ENCODE data around the gene SIPA1L3.
"Not testable (repeated sequence)": the region's sequence is repeated elsewhere in the genome, so short reads cannot be mapped to it uniquely, and the experiment has no call there.

The SIPA1L3 gene

DNA sequence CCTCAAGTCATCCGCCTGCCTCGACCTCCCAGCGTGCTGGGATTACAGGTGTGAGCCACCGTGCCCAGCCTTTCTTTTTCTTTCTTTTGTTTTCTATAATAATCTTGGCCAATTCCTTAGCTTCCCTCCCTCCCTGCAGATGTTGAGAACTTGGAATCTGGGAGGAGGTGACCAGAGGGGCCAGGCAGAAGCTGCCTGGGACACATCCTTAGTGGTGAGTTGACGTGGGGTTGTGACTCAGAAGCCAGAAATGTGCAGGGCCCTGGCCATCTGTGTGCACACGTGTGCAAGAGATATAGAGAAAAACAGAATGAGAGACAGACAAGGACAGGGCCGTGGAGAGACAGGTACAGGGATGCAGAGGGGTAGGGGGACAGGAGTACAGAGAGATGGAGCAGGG lies 154.3 kb downstream of the SIPA1L3 start:
- DNase-seq (ENCODE audit: extremely low read depth in 1 of 2, low read depth in 1 of 2): no peak

DNA sequence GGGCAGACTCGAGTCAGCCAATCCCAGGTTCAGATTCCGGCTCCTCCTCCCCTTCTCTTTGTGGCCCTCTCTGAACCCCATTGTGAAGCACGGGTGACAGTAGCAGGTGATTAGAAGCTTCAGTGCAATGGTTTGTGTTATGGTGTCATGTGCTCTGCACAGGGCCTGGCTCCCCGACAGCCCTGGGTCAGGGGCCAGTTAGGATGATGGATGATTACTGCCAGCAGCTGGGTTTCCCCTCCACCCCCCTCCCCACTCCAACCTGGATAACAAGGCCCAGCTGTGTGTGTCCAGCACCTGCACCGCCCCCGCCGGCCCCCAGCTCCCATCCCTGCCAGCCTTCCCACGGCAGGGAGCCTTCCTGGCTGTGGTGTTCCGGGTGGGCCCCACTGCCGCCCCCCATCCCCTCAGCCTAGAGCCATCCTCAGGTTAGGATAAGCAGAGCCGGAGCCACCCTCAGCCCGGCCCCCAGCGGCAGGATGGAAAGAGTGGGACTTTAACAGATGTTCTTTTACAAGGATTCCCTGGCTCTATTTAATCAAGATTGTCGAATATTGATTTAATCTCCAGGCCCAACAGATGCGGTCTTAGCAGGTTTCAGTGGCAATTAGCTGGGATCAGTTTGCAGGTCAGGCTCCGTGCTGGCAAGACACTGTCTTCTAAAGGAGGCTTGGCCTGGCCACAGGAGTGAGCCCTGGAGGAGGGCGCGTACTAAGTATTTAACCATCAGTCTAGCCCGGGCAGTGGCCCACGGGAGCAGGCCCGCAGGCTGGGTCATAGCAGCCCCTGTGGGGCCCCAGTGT lies 156.2 kb downstream of the SIPA1L3 start:
- no peak for DNase-seq (ENCODE audit: extremely low read depth in 1 of 2, low read depth in 1 of 2)

GRCh38 chr19:38063928-38064327 lies 156.9 kb downstream of the SIPA1L3 start:
- DNase-seq (ENCODE audit: extremely low read depth in 1 of 2, low read depth in 1 of 2): no peak

DNA sequence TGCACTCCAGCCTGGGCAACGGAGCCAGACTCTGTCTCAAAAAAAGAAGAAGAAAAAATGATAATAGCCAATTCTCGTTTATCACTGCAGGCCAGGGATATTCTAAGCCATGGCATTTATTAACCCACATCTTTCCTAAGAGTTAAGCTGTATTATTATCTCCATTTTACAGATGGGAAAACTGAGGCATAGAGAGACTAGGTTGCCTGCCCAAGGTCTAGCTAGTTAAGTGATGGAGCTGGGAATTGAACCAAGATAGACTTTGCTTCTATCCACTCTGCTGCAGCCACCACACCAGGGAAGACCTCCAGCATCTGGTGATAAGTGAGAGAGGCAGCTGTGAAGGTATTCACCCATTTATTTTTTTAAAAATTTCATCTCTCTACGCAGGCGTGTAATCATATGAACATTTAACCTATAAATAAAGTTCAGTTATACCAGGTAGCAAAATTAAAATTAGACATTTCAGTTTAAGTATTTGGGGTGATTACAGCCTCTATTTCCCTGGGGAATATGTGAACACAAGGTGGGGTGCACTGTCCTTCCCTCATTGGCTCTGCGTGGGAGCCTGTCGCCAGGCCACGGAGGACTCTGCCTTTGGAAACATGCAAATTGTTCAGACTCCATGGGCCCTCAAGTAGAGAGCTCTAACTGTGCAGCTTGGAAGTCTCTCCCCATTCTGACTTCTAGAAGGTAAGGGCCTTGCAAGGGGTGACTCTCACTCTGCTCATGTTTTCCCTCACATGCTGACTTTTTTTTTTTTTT lies 157.8 kb downstream of the SIPA1L3 start:
- DNase-seq (ENCODE audit: extremely low read depth in 1 of 2, low read depth in 1 of 2): no peak

DNA sequence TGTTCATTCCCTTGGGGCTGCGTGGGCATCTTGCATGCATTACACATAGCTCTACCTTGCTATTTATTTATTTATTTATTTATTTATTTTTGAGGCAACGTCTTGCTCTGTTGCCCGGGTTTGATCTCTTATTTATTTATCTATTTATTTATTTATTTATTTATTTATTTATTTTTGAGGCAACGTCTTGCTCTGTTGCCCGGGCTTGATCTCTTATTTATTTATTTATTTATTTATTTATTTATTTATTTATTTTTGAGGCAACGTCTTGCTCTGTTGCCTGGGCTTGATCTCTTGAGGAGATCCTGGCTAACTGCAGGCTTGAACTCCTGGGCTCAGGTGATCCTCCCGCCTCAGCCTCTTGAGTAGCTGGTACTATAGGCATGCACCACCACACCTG lies 158.8 kb downstream of the SIPA1L3 start:
- DNase-seq (ENCODE audit: extremely low read depth in 1 of 2, low read depth in 1 of 2): not testable (repeated sequence)

GRCh38 chr19:38068826-38069225 lies 161.8 kb downstream of the SIPA1L3 start:
- DNase-seq (ENCODE audit: extremely low read depth in 1 of 2, low read depth in 1 of 2): no peak

- DNase-seq (ENCODE audit: extremely low read depth in 1 of 2, low read depth in 1 of 2): no peak
Measured at GRCh38 chr19:38070573-38070972, 163.6 kb downstream of the SIPA1L3 start.

GRCh38 chr19:38071054-38071453 lies 164.0 kb downstream of the SIPA1L3 start:
- not testable (repeated sequence) for DNase-seq (ENCODE audit: extremely low read depth in 1 of 2, low read depth in 1 of 2)

GRCh38 chr19:38071647-38072046 lies 164.6 kb downstream of the SIPA1L3 start:
- no peak for DNase-seq (ENCODE audit: extremely low read depth in 1 of 2, low read depth in 1 of 2)

DNA sequence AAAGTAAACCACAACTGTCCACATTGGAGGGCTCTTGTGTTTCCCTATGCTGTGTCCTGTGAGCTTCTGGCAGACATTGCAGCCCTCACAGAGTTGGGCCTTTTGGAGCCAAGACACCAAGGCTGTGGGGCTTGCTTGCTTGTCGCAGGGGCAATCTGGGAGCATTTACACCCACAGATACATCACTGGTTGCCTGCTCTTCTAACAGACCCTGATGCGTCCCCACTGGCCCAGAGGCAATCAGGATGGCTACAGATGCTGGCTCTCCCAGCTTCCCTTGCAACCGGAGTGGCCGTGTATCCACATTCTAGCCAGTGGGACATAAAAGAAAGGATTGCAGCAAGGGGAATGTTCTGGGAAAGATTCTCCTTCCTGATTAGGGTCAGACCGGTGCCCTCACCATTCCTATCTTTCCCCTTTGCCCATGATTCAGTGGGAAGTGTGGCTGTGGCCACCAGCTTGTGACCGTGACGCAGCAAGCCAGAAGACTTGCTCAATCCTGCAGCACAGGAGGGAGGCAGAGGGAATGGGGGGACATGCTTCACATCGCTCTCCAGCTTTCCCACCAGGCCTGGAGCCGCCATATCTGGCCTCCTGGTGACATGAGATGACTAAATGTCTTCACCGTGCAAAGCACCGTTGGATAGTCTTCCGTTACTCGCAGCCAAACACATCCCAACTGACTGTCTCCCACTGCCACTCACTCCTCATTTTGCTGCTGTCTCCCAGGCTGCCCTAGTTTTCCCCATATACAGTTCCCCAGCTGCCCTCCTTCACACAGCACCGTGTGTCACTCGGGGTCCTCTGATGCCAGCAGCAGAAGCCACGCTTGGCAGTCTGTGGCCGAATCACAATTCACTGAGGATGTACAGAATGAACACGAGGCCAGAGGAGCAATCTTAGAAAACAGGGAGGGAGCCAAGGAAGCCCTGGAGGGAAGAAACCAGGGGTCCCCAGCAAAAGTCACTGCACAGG lies 166.1 kb downstream of the SIPA1L3 start:
- no peak for DNase-seq (ENCODE audit: extremely low read depth in 1 of 2, low read depth in 1 of 2)

DNA sequence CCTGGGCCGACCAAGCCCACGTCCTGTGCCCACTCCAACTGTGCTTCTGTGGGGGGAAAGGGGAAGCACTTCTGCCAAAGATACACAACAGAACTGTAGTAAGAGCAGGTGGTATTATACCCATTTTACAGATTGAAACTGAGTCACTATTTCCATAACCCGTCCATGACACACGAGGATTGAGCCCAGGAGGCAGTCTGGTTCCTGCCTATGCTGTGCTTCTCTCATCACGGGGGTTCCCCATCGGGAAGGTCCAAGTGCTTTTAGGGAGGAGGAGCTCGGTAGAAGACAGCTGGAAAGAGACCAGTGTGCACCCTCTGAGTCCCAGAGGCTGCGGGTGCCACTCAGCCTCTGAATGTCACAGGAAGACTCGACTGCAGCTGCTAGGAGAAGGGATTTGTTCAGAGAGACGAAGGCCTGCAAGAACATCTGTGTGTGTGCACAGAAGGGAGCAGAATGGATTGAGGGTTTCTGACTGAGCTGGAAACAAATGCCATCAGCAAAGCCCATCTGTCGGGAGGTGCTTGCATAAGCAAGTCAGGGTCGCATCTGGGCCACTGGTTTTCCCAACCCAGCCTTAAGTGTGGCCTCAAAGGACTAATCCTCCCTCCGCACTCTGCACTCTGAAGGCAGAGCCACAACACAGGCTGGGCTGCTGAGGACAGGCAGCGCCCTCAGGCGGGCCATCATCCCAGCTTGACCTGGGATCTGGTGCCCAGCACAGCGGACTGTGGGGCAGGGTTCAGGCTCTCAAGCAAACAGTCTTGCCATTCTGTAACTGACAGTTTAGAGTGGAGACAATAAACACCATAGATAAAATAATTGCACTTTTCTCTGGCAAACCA lies 167.1 kb downstream of the SIPA1L3 start:
- no peak for DNase-seq (ENCODE audit: extremely low read depth in 1 of 2, low read depth in 1 of 2)

- no peak for DNase-seq (ENCODE audit: extremely low read depth in 1 of 2, low read depth in 1 of 2)
Measured at GRCh38 chr19:38076337-38076736, 169.3 kb downstream of the SIPA1L3 start.

DNA sequence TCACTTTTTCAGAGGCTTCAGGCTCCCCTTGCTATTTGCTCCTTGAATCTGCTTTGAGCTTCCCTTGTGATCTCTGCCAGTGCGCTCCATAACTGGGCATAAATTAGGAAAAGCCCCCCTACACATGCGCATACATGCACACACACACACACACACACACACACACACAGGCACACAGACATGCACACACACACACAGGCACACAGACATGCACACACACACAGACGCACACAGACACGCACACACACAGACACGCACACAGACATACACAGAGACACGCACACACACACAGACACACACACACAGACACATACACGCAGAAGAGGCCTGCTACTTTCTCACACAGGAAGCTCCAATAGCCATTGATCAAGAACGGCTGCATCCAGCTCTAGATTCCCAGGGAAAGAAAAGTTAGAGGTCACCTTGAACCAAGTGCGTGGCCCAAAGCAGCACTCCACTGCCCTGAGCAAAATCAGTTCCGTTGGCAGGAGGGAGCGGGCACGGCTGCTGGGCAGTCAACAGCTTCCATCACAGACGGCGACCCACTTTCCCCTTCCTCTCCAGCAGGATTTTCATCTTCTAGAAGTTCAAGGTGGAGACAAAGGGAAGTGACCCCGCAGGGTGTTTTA lies 171.4 kb downstream of the SIPA1L3 start:
- no peak for DNase-seq (ENCODE audit: extremely low read depth in 1 of 2, low read depth in 1 of 2)

DNA sequence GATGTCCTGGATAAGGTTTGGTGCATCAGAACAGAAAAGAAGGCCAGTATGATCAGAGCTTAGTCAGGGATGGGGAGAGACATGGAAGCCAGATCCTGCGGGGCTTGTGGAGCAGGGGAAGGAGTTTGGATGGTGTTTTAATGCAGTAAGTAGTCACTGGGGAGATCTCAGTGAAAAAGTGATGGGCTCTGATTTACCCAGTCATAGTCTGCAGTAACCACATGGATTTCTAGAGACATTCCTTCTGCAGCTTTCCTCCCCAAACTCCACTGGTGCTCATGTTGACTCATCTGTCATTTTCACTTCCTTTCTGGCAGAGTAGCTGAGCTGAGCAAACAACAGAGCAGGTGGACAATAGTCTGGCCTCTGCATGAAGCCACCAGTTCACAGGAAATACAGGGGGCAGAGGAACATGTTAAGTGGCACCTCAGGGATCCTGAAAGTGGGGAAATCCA lies 172.9 kb downstream of the SIPA1L3 start:
- no peak for DNase-seq (ENCODE audit: extremely low read depth in 1 of 2, low read depth in 1 of 2)

DNA sequence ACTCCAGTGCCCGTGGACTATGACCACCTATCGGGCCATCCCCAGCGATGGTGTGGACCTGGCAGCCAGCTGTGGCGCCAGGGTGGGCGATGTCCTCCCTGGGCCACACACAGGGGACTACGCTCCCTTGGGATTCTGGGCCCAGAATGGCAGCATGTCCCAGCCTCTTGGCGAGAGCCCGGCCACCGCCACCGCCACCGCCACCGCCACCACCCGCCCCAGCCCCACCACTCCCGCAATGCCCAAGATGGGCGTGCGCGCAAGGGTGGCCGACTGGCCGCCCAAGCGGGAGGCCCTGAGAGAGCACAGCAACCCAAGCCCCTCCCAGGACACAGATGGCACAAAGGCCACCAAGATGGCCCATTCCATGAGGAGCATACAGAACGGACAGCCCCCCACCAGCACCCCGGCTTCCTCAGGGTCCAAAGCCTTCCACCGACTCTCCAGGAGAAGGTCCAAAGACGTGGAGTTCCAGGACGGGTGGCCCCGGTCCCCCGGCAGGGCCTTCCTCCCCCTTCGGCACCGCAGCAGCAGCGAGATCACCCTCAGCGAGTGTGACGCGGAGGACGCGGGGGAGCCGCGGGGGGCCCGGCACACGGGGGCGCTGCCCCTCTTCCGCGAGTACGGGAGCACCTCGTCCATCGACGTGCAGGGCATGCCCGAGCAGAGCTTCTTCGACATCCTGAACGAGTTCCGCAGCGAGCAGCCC lies 174.7 kb downstream of the SIPA1L3 start:
- DNase-seq (ENCODE audit: extremely low read depth in 1 of 2, low read depth in 1 of 2): no peak

- no peak for DNase-seq (ENCODE audit: extremely low read depth in 1 of 2, low read depth in 1 of 2)
Measured at GRCh38 chr19:38082256-38083118, 175.5 kb downstream of the SIPA1L3 start.

DNA sequence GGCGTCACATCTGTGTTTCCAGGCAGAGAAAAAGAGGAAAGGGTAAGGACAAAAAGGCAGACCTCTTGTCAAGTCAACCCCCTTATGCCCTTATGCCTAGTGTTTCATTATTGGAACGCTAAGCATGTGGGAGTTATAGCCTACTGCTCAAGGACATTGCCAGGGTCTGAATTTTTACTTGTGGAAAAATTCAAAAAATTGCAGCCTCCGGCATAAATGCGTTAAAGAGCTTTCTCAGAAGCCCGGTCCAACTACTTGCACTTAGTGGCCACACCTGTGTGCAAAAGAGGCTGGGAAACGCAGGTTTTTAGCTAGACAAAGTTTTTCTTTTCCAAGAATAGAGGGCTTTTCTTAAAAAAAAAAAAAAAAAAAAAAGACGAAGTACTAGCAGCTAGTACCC lies 177.2 kb downstream of the SIPA1L3 start:
- DNase-seq (ENCODE audit: extremely low read depth in 1 of 2, low read depth in 1 of 2): no peak

DNA sequence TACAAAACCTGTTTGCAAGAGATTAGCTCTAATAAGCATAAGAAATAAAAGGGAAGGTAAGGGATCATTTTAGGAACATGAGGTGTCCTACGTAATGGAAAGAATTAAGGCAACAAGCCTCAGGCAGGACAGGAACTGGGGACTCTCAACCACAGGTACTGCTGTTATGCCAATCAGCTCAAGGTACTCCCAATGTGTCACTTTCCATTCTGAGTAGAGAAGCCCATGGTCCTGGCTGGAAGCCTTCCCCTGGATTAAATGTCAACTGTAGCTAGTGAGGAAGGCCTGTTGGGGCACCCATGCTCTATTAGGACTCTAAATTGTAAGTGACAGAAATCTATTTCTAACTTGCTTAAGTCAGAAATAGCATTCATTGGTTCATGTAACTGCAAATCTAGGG lies 182.4 kb downstream of the SIPA1L3 start:
- DNase-seq (ENCODE audit: extremely low read depth in 1 of 2, low read depth in 1 of 2): no peak

All from stimulated activated CD8-positive, alpha-beta memory T cell treated with anti-CD3 and anti-CD28 coated beads, Interleukin-7, amount 100 ng/mL, for 48 hours (primary cell).